Esophagus muscularis mucosa (tissue), 4 donors: ENCODE data around the gene FMN1.

Source experiments
- CTCF ChIP-seq, 3 experiments: fragments of 200-600 bp in 2 of 3; fragments of 450-650 bp in 1 of 3; sonication (generic) in 2 of 3; IDR thresholded peaks; one replicate each; pipeline ENCODE4 v1.5.1; 2017 to 2019; ENCODE audit warnings: antibody characterized with exemption in 3 of 3, mild to moderate bottlenecking in 2 of 3, moderate library complexity in 1 of 3
- EP300 ChIP-seq: sonication (generic); formaldehyde crosslinking; IDR thresholded peaks from one replicate; pipeline ENCODE4 v1.6.1; 2017; ENCODE audit warnings: antibody characterized with exemption
- POLR2A ChIP-seq: fragments of 450-650 bp; IDR thresholded peaks from one replicate; pipeline ENCODE4 v1.6.1; 2017; ENCODE audit warnings: antibody characterized with exemption, moderate library complexity, mild to moderate bottlenecking, low read depth
- POLR2AphosphoS5 ChIP-seq, 2 donors: sonication (generic); formaldehyde crosslinking; IDR thresholded peaks; one replicate each; pipeline ENCODE4 v1.6.1; 2017; ENCODE audit warnings: antibody characterized with exemption in 2 of 2

DNA sequence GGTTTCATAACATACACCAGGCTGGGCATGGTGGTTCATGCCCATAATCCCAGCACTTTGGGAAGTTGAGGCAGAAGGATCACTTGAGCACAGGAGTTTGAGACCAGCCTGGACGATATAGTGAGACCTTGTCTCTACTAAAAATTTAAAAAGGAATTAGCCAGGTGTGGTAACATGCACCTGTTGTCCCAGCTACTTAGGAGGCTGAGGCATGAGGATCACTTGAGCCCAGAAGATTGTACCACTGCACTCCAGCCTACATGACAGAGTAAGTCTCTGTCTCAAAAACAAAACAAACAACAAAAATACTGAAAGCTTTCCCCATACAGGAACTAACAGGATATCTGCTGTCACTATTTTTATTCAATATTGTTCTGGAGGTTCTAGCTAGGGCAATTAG lies 455.8 kb downstream of the FMN1 start:
- no peak for TF ChIP-seq CTCF (IDR thresholded peaks at IDR 0.05)
- TF ChIP-seq POLR2A: no peak
- no peak for TF ChIP-seq POLR2AphosphoS5 (IDR thresholded peaks at IDR 0.05)
- TF ChIP-seq EP300: no peak
